ENCODE measurements around the gene LDLRAD4. TPM values are rescaled to one million over a fixed set of nuclear protein-coding genes. Genes with fewer than 3 reads are reported as not detected.

Gene LDLRAD4
- total RNA-seq, 1 experiment from 2014 or later, result not detected

GRCh38 chr18:13579874-13580273 lies 361.3 kb downstream of the LDLRAD4 start:
- Histone ChIP-seq H3K4me2 (ENCODE audit: low read length) (no peak overlapping the region), H3K9me3 (ENCODE audit: low read length) (no peaks in the 10 kb centered on the region), H4K20me1 (ENCODE audit: low read length) (no peaks in the 10 kb centered on the region), H3K9me2 (replicated peaks; ENCODE audit: low read length) (no peaks in the 10 kb centered on the region), H3K4me3 (ENCODE audit: low read length) (no peak overlapping the region), H3K36me3 (ENCODE audit: low read depth, low read length) (no peaks in the 10 kb centered on the region), H3K79me2 (ENCODE audit: low read length) (no peaks in the 10 kb centered on the region), H3K27me3 (ENCODE audit: low read length) (peaks cover 71% of the 10 kb centered on the region), H3K4me1 (ENCODE audit: insufficient read depth, low read length) (no peaks in the 10 kb centered on the region), H3K9ac (ENCODE audit: low read length) (no peak overlapping the region), H2AFZ (ENCODE audit: low read length) (no peak overlapping the region), H3F3A (ENCODE audit: low read length, unreplicated experiment) (no peaks in the 10 kb centered on the region), H3K27ac (ENCODE audit: low read length) (no peak overlapping the region)
- CTCF ChIA-PET, result no interaction called here
- DNase-seq, result no peak
- ATAC-seq, result no peak
- TF ChIP-seq EZH2 (IDR thresholded peaks at IDR 0.05; ENCODE audit: low read length, unreplicated experiment), result no peak
- TF ChIP-seq, protein P1, sequence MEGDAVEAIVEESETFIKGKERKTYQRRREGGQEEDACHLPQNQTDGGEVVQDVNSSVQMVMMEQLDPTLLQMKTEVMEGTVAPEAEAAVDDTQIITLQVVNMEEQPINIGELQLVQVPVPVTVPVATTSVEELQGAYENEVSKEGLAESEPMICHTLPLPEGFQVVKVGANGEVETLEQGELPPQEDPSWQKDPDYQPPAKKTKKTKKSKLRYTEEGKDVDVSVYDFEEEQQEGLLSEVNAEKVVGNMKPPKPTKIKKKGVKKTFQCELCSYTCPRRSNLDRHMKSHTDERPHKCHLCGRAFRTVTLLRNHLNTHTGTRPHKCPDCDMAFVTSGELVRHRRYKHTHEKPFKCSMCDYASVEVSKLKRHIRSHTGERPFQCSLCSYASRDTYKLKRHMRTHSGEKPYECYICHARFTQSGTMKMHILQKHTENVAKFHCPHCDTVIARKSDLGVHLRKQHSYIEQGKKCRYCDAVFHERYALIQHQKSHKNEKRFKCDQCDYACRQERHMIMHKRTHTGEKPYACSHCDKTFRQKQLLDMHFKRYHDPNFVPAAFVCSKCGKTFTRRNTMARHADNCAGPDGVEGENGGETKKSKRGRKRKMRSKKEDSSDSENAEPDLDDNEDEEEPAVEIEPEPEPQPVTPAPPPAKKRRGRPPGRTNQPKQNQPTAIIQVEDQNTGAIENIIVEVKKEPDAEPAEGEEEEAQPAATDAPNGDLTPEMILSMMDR (conservative IDR thresholded peaks at IDR 0.05; ENCODE audit: low read depth, low read length), result no peak
- no peak for TF ChIP-seq EZH2phosphoT487 (IDR thresholded peaks at IDR 0.05; ENCODE audit: borderline replicate concordance, low read length)
- BruUV-seq (replicated peaks), result no TSS peak
- POLR2A ChIA-PET (ENCODE audit: unreplicated experiment), result no interaction called here
- intact Hi-C loops (cut with micrococcal nuclease), result no loop called here

DNA sequence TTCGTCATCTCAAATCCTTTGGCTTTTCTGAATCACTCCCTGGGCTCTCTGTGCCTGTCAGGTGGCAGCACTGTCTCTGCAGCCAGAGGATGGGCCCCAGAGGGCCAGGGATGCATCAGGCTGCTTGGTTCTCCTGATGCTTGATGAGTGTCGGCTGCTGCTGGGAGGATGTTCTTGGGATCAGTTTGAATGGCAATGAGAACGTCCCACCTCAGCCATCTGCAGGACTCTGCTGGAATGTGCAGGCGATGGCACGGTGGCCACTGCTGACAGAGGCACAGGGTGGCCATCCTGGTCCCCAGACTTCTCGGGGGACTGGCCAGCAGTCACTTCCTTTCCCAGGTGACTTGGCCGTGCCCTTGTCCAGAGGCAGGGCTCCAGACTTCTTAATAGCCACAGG lies 361.8 kb downstream of the LDLRAD4 start:
- Histone ChIP-seq H3K79me2 (ENCODE audit: low read length) (no peaks in the 10 kb centered on the region), H3K27ac (ENCODE audit: low read length) (no peak overlapping the region), H3K9me2 (replicated peaks; ENCODE audit: low read length) (no peaks in the 10 kb centered on the region), H3K27me3 (ENCODE audit: low read length) (peaks cover 76% of the 10 kb centered on the region), H3K4me2 (ENCODE audit: low read length) (no peak overlapping the region), H3F3A (ENCODE audit: low read length, unreplicated experiment) (no peaks in the 10 kb centered on the region), H3K4me3 (ENCODE audit: low read length) (no peak overlapping the region), H3K9ac (ENCODE audit: low read length) (no peak overlapping the region), H4K20me1 (ENCODE audit: low read length) (no peaks in the 10 kb centered on the region), H3K36me3 (ENCODE audit: low read depth, low read length) (no peaks in the 10 kb centered on the region), H2AFZ (ENCODE audit: low read length) (no peak overlapping the region), H3K4me1 (ENCODE audit: insufficient read depth, low read length) (no peaks in the 10 kb centered on the region), H3K9me3 (ENCODE audit: low read length) (no peaks in the 10 kb centered on the region)
- no peak for DNase-seq
- TF ChIP-seq, protein P1 (conservative IDR thresholded peaks at IDR 0.05; ENCODE audit: low read depth, low read length), result no peak
- no peak for TF ChIP-seq EZH2 (IDR thresholded peaks at IDR 0.05; ENCODE audit: low read length, unreplicated experiment)
- TF ChIP-seq EZH2phosphoT487 (IDR thresholded peaks at IDR 0.05; ENCODE audit: borderline replicate concordance, low read length), result no peak
- no peak for ATAC-seq
- intact Hi-C loops (cut with micrococcal nuclease), result no loop called here
- POLR2A ChIA-PET (ENCODE audit: unreplicated experiment), result no interaction called here
- CTCF ChIA-PET, result no interaction called here
- no TSS peak for BruUV-seq (replicated peaks)

GRCh38 chr18:13580991-13581390 lies 362.4 kb downstream of the LDLRAD4 start:
- H4K20me1 ChIP-seq (ENCODE audit: low read length), result no peaks in the 10 kb centered on the region

More at GRCh38 chr18:13580991-13581390, 362.4 kb downstream of the LDLRAD4 start:
- CTCF ChIA-PET, result no interaction called here
- H3K4me3 ChIP-seq (ENCODE audit: low read length), result no peak overlapping the region
- peaks cover 82% of the 10 kb centered on the region for H3K27me3 ChIP-seq (ENCODE audit: low read length)
- TF ChIP-seq EZH2phosphoT487 (IDR thresholded peaks at IDR 0.05; ENCODE audit: borderline replicate concordance, low read length) (no peak), EZH2 (IDR thresholded peaks at IDR 0.05; ENCODE audit: low read length, unreplicated experiment) (no peak)
- TF ChIP-seq, protein P1 (conservative IDR thresholded peaks at IDR 0.05; ENCODE audit: low read depth, low read length), result no peak
- no peak for DNase-seq
- no peak overlapping the region for H3K27ac ChIP-seq (ENCODE audit: low read length)
- H3K79me2 ChIP-seq (ENCODE audit: low read length), result no peaks in the 10 kb centered on the region
- no peak for ATAC-seq
- H3F3A ChIP-seq (ENCODE audit: low read length, unreplicated experiment), result no peaks in the 10 kb centered on the region
- intact Hi-C loops (cut with micrococcal nuclease), result no loop called here
- H2AFZ ChIP-seq (ENCODE audit: low read length), result no peak overlapping the region
- no peaks in the 10 kb centered on the region for H3K4me1 ChIP-seq (ENCODE audit: insufficient read depth, low read length)
- no peaks in the 10 kb centered on the region for H3K9me2 ChIP-seq (replicated peaks; ENCODE audit: low read length)
- H3K4me2 ChIP-seq (ENCODE audit: low read length), result no peak overlapping the region
- H3K36me3 ChIP-seq (ENCODE audit: low read depth, low read length), result no peaks in the 10 kb centered on the region
- H3K9ac ChIP-seq (ENCODE audit: low read length), result no peak overlapping the region
- no TSS peak for BruUV-seq (replicated peaks)
- no peaks in the 10 kb centered on the region for H3K9me3 ChIP-seq (ENCODE audit: low read length)
- POLR2A ChIA-PET (ENCODE audit: unreplicated experiment), result no interaction called here
